Activated naive CD4-positive, alpha-beta T cell (primary cell): Measurements from ENCODE around the gene MRPS15.

Experiments
- DNase-seq, 4 experiments: peaks; one replicate each; lab custom pipeline; 2025; lab: John Stamatoyannopoulos, UW

Gene MRPS15

DNA sequence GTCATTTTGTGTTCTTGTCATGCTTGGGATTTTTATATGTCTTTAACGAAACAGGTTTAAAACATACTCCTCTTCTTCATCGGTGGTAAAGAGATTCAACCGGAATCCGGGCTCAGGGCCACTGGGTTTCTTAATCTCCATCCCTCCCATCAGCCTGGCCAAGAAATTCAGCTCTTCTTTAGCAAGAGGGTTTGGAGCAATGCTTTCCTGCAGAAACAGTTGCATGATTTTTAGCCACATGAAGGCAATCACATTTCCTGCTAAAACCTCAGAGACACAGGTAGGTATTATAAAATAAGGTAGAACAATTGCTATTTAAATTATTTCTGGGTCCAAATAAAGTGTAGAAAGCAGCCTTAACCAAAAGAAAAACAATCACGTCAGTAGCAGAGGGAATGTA, 43.8 kb downstream of the MRPS15 start:
- DNase-seq: no peak

DNA sequence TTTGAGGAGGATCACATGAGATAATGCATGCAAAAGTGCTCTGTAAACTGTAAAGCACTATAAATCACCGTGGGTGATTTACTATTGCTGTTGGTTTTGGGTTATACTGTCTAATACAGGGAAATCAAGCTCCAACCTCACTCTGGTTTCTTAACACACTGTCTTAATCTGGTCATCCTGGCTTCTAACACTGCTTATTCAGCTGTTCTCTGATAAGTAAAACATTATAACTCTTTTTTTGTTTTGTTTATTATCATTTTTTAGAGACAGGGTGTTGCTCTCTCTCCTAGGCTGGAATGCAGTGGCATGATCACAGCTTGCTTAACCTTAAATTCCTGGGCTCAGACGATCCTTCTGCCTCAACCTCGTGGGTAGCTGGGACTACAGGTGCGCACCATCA, 44.6 kb downstream of the MRPS15 start:
- no peak for DNase-seq

DNA sequence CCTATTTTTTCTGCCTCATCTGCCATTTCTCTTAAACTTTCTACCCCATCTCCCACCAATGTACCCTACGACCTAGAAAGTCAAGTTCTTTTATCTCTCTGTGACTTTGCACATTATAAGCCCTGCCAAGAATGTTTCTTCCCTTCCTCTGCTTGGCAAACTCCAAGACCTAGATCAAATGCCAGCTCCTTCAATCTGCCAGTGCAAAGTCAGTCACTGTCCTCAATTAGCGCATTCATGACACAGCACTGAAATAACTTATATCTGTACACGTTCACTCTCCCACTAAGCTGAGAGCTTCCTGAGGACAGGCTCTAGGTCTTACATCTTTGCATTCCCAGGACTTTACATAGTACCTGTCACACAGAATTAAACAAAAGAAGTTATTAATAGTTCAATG, 45.0 kb downstream of the MRPS15 start:
- no peak for DNase-seq

DNA sequence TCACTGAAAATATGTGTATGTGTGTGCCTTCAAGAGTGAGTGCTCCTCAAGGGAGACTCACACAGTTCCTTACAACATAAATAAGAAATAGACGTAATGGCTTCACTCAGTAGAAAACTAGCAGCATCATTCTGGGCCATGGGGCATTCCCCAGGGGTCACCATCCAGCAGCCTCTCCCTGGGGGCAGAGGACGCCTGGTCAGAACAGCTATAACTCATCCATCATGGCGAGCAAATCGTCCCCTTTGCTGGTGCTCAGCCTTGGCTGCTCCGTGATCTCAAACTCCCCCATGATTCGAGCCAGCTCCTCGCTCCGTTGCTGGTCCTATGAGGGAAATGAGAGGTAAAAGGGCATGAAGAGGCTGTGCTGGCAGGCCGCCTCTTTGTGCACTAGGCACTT, 46.3 kb downstream of the MRPS15 start:
- DNase-seq: no peak

DNA sequence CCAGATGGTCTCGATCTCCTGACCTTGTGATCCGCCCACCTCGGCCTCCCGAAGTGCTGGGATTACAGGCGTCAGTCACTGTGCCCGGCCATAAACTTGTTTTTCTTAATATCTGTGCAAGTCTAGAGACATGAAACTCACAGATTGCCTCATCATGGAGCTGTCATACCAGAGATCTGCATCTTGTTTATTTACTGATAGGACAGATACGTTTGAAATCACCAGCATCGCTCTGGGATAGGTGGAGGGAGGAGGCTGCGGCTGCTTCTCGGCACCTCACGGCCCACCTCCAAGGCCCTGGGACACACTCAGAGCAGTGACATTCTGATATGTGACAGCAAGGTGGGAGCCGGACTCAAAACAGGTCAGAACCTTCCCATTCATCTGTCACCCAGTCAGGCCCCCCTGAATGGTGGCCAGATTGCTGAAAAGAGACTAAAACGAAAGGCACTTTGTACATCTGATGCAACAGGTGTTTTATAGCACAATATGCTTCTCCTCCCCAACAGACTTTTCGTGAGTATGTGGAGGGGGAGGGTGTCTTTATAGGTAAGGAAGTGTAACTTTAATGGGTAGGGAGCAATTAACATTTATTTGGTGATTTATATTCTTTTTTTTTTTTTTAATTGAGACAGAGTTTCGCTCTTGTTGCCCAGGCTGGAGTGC, 48.4 kb downstream of the MRPS15 start:
- no peak for DNase-seq

DNA sequence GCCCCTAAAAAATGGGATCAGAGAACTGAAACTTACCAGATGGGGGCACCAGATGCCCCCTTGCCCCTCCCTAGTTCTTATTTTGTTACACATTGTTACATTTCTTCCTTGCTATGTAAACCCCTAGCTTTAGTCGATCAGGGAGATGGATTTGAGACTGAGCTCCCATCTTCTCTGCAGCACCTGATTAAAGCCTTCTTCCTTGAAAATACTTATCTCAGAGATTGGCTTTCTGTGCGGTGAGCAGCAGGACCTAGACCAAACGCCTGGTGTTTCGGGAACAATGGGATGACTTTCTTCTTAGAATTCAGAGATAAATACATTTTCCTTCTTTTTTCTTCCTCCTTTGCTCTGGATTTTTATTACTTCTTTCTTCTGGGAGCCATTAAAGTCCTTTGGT, 49.8 kb downstream of the MRPS15 start:
- DNase-seq: no peak

DNA sequence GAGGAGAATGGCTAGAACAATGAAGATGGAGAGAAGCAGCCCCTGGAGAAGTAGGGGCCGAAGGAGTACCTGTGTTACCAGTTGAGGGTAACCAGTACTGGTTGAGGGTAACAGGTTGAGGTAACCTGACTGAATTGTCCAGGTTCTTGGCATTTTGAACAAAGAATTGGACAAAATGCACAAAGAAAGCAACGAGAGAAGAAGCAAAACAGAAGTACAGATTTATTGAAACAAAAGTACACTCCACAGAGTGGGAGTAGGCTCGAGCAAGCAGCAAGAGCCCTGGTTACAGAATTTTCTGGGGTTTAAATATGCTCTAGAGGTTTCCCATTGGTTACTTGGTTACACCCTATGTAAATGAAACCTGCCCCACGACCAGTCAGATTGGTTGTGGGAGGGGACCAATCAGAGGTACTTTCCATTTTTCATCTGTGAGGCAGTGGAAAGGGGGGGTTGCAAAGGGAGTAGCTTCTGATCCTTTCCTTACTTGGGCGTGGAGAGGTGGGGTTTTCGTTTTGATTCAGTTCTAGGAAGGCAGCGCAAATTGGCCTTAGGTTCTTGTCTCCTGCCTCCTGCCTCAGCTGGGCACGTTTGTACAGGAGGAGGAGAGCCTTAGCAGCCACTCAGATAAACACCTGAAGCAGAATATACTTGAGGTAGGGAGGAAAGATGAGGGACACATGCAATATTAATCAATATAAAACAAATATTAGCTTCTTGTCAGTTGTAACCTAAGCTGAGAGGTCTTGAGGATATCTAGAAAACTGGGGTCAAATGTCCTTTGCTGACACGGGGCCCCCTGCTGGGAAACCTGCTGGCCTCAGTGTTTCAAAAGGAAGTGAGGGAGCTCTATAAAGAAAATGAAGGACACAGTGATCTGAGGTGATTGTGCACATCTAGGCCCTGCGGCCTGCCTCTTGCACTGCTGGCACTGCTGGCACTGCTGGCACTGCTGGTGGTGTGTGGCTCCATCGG, 52.2 kb downstream of the MRPS15 start:
- DNase-seq: no peak

DNA sequence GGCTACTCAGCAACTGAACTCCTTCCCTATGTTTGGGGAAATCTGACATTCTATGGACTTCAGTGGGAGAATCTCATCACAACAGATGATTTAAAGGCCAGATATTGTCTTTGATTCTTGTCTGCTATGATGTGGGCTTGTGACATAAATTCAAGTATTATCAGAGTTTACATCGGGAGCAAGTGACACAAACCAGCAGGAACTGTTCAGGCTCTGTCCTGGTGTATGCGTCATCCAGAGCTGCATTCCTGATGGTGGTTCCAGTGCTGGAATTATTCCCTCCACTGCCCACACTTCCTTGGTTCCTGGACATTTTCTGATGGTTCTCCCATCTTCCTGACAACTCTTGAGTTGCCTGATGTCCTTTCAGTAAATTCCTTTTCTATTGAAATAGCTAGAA, 55.7 kb downstream of the MRPS15 start:
- DNase-seq: no peak

DNA sequence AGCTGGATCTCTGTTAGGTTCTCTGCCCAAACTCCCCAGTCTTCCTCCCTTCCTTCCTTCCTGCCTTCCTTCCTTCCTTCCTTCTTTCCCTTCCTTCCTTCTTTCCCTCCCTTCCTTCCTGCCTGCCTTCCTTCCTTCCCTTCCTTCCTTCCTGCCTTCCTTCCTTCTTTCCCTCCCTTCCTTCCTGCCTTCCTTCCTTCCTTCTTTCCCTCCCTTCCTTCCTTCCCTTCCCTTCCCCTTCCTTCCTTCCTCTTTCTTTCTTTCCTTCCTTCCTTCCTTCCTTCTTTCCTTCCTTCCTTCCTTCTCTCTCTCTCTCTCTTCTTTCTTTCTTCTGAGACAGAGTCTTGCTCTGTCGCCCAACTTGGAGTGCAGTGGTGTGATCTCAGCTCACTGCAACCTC, 57.7 kb downstream of the MRPS15 start:
- DNase-seq: no peak
